GM19239 (cell line): ENCODE results near the gene SPAG8.

Source experiments
- DNase-seq: peaks from one replicate; pipeline ENCODE4 v3.0.0; 2011; ENCODE audit warnings: low spot score; ENCODE audit not compliant: insufficient read length
- FAIRE-seq: peaks from 2 replicates; lab custom pipeline; 2011; peaks lifted over from hg19 to GRCh38; lab: Jason Lieb, UNC

The SPAG8 gene

GRCh38 chr9:35813434-35814105 is 1.5 kb upstream of the SPAG8 start:
- no peak for FAIRE-seq
- no peak for DNase-seq

DNA sequence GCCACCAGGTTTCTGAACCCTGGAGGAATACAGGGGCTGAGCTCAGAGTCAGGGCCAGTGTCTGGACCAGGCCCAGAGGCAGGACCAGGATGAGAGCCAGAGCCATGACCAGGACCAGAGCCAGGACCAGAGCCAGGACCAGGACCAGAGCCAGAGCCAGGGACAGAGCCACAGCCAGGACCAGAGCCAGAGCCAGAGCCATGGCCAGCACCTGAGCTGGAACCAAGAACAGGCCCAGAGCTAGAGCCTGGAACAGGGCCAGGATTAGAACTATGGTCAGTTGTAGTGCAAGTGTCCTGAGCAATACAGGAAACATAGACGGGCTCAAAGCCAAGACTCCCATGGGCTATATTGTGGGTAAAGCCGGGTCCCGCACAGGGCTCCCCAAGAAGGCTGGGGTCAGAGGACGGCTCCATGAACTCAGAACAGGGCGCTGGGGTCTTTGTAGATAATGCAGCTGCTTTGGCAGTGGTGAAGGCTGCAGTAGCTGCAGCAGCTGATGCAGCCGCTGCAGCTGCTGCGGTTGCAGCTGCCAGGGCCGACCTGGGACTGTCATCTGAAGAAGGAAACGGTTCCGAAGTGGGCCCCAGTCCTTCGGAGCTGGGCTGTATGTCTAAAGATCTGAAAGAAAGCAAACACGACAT is 559 bp downstream of the SPAG8 start:
- no peak for FAIRE-seq

GRCh38 chr9:35810122-35810521 is 1.9 kb downstream of the SPAG8 start:
- FAIRE-seq (no peak), DNase-seq (no peak)

More for the DNA sequence above, 559 bp downstream of the SPAG8 start:
- no peak for DNase-seq

DNA sequence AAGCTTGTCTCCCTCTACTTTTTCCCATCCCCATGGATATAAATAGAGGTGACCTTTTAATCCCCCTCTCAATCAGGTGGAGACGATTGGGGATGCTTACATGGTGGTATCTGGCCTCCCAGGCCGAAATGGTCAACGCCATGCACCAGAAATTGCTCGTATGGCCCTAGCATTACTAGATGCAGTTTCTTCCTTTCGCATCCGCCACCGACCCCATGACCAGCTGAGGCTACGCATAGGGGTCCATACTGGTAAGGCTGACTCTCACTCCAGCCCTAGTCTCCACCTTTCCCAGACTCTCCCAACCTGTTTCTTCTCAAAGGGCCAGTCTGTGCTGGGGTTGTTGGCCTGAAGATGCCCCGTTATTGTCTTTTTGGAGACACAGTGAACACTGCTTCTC is 3.6 kb downstream of the SPAG8 start:
- FAIRE-seq (no peak), DNase-seq (no peak)

GRCh38 chr9:35806101-35806500 is 6.0 kb downstream of the SPAG8 start:
- no peak for FAIRE-seq
- DNase-seq: no peak

DNA sequence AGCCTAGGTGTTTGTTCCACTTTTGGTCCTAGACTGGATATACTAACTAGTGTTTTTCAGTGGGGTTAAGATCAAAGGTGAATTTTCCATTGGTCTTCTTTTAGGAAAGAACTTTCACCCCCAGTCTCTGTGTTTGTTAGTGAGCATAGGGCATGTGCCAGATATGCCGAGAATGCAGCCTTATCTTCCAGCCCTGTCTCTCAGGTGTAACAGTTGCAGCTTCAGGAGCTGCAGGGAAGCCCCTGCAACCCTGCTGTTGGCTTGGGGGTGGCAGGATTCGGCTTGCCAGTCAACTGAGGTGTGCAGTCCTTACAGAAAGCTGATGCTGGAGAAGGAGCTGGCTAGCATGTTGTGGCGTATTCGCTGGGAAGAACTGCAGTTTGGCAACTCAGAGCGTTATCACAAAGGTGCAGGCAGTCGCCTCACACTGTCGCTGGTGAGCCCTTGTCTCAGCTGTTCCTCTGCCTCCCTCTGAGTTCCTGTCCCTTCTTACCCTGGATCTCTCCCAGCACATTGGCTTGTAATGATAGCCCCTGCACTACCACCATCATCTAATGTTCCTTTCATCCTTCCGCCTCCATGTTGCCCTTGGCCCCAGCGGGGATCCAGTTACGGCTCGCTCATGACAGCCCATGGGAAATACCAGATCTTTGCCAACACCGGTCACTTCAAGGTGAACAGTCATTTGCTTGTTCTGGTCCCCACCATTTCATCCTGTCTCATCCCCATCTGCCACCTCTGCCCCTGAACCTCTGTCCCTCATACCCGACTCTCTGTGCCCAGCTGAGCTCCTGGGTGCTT is 10.5 kb downstream of the SPAG8 start:
- DNase-seq (no peak), FAIRE-seq (no peak)

GRCh38 chr9:35800530-35800929 is 11.5 kb downstream of the SPAG8 start:
- FAIRE-seq: no peak
- DNase-seq: no peak

GRCh38 chr9:35798658-35799374 is 13.2 kb downstream of the SPAG8 start:
- FAIRE-seq (no peak), DNase-seq (no peak)

DNA sequence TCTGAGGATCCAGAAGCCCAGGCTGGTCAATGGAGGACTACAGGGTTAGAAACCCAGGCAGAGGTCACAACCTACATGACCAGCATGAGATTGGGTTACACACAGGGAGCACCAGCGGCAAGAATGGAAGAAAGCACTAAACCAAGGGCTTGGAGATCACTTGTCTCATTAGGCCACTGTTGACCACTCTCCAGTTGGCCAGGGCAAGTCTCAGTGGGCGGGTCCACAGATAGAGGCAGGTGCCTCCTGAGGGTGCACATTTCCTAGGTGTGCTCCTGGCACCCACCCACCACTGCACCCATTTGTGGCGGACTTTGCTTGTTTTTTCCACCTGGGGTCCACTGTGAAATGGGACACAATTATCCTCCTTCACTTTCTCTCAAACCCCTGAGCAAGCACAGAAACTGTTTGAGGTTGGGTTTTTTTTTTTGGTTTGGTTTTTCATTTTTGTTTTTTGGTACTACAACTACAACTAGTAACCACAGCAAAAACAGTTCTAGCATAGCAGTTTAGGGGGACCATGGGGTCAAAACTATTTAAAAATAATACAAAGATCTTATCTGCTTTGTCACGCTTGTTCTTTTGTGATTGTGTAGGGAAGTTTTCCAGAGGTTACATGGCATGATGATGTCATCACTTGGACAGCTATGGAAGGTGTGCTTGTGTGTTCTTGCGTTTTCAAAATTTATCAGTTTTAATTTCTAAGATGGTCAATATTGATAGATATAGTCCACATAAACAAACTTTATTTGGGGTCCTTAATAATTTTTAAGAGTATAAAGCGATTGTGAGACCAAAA is 14.6 kb downstream of the SPAG8 start:
- DNase-seq: no peak
- peak; percentile 60 for FAIRE-seq

DNA sequence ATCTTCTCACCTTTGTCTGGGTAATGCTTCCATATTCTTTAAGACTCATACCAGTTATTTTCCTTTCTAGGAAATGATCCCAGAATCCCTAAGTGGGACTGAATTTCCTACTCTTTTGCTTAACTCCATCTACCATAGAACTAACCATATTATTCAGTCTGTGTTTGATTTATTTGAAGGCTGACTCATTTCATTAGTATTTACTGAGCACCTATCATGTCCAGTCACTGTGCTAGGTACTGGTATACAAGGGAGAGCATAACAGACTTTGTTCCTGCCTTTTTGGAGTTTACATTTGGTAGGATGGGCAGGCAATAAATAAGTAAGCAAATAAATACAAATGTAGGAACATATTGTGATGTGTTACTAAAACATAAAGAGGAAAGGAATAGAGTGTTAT is 16.4 kb downstream of the SPAG8 start:
- no peak for DNase-seq
- FAIRE-seq: no peak

DNA sequence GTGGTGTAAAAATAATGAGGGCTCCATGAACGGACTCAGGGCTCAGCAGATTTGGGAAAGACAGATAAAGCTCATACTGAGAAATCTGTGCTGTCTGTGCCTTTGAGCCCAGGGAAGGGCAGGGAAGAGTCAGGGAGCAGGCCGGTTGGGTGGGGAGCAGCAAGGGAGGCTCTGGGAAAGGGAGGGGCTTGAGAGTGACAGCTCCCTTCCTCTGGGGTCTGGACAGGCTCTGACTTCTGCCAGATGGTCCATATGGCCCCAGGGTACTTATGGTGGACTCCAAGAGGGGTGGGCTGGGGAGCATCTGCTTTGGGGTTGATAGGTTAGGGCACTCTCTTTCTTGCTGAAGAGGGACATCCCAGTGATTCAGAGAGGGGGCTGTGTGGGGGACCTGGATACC is 18.6 kb downstream of the SPAG8 start:
- DNase-seq (no peak), FAIRE-seq (no peak)

- DNase-seq (no peak), FAIRE-seq (no peak)
Observed at GRCh38 chr9:35792826-35793225, 19.2 kb downstream of the SPAG8 start.

GRCh38 chr9:35792024-35792813 is 19.8 kb downstream of the SPAG8 start:
- no peak for FAIRE-seq
- DNase-seq: no peak

GRCh38 chr9:35791297-35791921 is 20.7 kb downstream of the SPAG8 start, which contains the start of gene NPR2:
Gene NPR2 (plus strand): TSS chr9:35791591. CDS start chr9:35792409, 818 bp downstream.
- DNase-seq (no peak), FAIRE-seq (no peak)

DNA sequence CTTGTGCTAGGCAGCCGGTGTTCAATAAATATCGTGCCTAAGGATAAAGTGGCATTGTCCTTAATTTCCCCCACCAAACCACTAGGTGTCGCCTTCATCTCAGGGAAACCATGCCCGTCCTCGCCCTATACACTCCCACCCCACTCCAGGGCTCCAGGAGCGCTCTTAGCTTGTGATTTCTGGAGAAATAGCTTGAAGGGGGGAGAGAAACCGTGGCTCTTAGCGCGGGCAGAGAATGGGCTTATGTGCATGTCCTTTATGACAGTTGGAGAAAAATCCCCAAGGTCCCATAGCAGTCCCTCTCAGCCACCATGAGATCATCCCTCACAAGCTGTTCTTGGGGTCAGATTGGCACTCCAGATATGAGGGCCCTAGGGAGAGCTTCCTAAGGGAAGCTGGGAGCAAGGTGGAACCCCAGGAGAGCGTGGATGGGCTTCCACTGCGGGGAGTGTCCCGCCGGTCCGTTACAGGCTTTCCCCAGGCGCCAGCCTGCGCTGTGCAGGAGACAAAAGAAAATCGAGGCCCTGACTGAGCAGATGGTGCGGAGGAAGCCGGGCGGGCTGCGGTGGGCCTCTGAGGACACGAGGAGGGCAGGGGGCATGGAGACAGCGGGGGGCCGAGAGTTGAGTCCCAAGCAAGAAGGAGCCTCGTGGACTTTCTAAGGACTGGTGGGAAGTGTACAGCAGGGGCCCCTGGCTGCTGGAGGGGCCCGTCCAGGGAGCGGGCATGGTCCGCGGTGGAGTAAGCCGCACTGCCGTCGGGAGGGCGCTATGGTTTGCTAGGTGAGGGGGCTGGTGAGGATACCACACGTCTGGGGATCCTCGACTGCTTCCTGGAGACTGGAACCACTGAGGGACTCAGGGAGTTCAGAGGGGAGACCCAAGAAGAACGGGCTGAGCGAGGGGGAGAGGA is 21.4 kb downstream of the SPAG8 start:
- DNase-seq: peak; percentile 92
- FAIRE-seq: peak; percentile 78

- no peak for FAIRE-seq
- no peak for DNase-seq
Observed at GRCh38 chr9:35790025-35790384, 22.1 kb downstream of the SPAG8 start.

DNA sequence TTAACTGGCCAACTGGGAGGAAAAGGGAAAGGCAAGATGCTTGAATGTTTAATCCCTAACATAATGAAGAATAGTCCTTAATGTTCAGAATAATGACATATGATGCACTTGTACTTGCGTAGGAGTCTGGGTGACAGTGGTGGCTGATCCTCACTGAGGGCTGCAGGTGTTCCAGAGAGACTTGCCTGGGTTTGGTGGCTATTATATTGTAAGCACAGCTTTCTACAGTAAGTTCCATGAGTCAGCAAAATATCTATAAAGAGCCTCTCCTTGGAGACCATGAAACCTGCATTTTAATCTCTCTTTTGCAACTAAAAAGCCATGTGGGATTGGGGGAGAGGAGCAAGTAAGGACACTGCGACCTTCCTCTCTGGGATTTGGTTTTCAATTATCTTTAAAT is 22.5 kb downstream of the SPAG8 start:
- FAIRE-seq: no peak
- no peak for DNase-seq

- DNase-seq (no peak), FAIRE-seq (no peak)
Observed at GRCh38 chr9:35783418-35783817, 28.6 kb downstream of the SPAG8 start.
